ENCODE data around the gene SLC25A34.
A peak's percentile ranks its signal among the peaks of the same experiment; 100 is the strongest.
"Not testable (repeated sequence)": the region's sequence is repeated elsewhere in the genome, so short reads cannot be mapped to it uniquely, and the experiment has no call there.

The SLC25A34 gene

GRCh38 chr1:15736038-15736891, at the start of gene SLC25A34:
Gene SLC25A34 (plus strand): TSS chr1:15736258. CDS start chr1:15736486, 228 bp downstream.
- no peak for DNase-seq

GRCh38 chr1:15687446-15687845, 48.6 kb upstream of the SLC25A34 start:
- DNase-seq: peak; percentile 50

- DNase-seq: no peak
These were observed 45.7 kb upstream of the SLC25A34 start for GRCh38 chr1:15690317-15690716.

- DNase-seq: no peak
These were observed 44.5 kb upstream of the SLC25A34 start for GRCh38 chr1:15691434-15692032.

GRCh38 chr1:15692121-15692682, 43.9 kb upstream of the SLC25A34 start:
- no peak for DNase-seq

- no peak for DNase-seq
These were observed 42.7 kb upstream of the SLC25A34 start for GRCh38 chr1:15693371-15693770.

GRCh38 chr1:15696956-15697521, 39.0 kb upstream of the SLC25A34 start:
- DNase-seq: peak; percentile 93

GRCh38 chr1:15698201-15698600, 37.9 kb upstream of the SLC25A34 start:
- no peak for DNase-seq

DNA sequence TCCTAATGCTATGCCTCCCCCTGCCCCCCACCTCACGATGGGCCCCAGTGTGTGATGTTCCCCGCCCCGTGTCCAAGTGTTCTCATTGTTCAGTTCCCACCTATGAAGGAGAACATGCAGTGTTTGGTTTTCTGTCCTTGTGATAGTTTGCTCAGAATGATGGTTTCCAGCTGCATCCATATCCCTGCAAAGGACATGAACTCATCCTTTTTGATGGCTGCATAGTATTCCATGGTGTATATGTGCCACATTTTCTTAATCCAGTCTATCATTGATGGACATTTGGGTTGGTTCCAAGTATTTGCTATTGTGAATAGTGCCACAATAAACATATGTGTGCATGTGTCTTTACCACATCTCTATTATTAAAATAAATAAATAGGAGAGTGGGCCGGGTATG, 36.7 kb upstream of the SLC25A34 start:
- not testable (repeated sequence) for DNase-seq

DNA sequence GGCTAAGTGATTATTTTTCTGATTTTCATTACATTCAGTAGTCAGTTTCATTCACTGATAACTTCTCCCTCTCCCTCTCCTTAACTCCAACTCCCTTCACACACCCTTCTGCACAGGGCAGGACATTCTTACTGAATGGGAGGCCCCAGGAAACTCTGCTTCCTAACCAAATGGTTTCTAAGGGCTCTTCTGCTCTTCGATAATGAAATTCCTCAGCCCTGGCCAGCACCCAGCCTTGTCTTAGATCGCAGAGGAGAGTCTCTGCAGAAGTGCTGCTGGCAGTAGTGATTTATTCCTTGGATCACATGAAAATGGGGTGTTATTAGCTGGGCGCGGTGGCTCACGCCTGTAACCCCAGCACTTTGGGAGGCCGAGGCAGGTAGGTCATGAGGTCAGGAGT, 35.5 kb upstream of the SLC25A34 start:
- no peak for DNase-seq

DNA sequence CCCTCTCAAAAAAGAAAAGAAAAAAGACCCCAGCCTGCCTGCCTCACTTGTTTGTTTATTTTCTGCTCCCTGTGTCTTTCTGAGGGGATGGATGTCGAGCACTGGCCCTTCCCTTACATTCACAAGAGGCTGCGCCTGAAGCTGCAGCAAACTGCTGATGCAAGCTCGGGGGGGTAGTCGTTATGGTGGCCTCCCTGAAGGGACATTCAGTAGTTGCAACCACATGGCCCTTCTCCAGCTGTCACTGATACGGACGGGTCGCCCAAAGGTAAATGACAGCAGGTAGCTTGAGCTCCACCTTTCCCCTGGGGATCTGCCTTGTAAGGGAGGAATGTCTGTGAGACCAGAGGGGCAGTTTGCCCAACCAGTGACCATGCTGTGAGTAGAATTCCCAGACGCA, 34.3 kb upstream of the SLC25A34 start:
- no peak for DNase-seq

- peak; percentile 8 for DNase-seq
These were observed 33.1 kb upstream of the SLC25A34 start for GRCh38 chr1:15702722-15703550.

- DNase-seq: no peak
These were observed 32.5 kb upstream of the SLC25A34 start for GRCh38 chr1:15703562-15703961.

GRCh38 chr1:15704526-15705183, 31.4 kb upstream of the SLC25A34 start:
- no peak for DNase-seq

- DNase-seq: no peak
These were observed 30.9 kb upstream of the SLC25A34 start for GRCh38 chr1:15705184-15705566.

- DNase-seq: no peak
These were observed 29.3 kb upstream of the SLC25A34 start for GRCh38 chr1:15706751-15707150.

DNA sequence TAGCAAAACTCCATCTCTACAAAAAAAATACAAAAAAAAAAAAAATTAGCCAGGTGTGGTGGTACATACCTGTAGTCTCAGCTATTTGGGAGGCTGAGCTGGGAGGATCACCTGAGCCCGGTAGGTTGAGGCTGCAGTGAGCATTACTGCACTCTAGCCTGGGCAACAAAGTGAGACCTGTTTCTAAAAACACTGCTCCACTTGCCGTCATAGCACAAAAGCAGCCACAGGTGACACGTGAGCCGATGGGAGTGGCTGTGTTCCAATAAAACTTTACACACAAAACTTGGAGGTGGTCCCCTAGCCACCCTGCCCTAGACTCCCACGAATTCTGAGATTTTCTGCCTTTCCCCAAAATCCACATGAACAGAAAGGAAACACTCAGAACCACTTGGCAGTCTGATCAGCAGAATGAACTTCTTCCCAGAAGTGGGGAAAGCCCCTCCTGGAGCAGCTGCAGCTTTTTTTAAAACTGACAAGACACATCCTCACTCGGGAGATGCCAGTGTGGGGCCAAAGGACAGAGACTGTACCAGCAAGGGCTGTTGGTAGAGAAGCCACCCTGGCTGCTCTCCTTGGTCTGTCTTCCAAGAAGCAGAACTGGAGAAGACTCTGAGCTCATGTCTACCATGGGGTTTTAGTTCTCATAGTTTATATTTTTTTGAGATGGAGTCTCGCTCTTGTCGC, 28.7 kb upstream of the SLC25A34 start:
- DNase-seq: no peak

DNA sequence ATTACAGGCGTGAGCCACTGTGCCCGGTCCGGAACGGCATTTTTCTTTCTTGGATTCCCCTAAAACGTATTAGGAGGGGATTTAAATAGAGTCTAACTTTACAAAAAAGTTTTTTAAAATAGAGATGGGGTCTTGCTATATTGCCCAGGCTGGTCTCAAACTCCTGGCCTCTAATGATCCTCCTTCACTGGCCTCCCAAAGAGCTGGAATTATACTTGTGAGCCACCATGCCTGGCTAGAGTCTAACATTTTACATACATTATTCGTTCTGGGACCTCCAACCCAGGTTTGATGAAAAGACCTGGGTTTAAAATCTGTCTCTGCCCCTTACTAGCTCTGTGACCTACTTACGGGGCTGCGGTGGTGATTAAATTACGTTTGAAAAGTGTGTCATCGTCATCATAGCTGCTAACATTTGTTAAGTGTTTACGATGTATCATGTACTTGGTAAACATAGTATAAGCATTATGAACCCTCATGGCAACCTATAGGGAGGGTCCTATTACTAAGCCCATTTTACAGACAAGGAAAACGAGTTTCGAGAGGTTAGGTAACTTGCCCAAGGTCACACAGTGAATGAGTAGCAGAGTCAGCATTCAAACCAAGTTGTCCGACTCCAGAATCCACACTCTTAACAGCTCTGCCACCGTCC, 27.4 kb upstream of the SLC25A34 start:
- no peak for DNase-seq

DNA sequence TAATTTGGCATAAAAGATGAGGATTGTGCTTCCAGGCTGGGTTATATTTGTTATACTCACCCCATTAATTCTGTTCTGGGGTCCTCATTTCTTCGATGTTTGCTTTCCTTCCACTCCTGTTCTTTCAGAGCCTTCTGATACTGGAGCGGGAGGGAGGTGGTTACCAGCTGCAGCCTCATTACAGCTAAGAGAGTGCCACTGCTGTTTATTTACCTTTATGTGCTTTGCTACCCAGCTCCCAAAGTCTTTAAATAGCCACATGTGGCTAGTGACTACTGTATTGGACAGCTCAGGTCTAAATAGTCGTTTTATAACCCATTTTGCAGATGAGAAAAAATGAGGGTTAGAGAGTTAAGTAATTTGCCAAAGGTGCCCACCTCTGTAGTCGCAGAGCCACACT, 26.8 kb upstream of the SLC25A34 start:
- no peak for DNase-seq

DNA sequence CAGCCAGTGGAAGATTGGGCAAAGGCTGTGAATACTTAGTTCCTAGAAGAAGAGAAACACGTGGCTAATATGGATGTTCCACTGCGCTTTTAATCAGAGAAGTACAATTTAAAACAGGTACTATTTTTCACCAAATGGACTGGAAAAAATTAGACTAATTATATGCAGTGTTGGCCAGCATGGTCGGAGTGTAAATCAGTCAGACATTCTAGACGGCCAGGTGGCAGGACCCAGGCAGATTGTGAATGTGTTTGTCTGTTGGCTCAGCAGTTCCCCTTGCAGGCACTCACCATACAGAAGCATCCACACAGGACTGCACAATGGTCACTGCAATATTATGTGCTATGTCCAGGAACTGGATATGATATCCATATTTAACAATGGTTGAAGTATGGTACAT, 23.9 kb upstream of the SLC25A34 start:
- DNase-seq: no peak

Data from MV-4-11 (cell line).